B cell (primary cell): Measurements from ENCODE around the gene PDE4A.
A peak's percentile ranks its signal among the peaks of the same experiment; 100 is the strongest.

ENCODE experiments used
- CTCF ChIP-seq: fragments of 200-600 bp; IDR thresholded peaks from one replicate; pipeline ENCODE4 v1.8.0; 2022; ENCODE audit warnings: antibody characterized with exemption, mild to moderate bottlenecking
- EZH2 ChIP-seq: IDR thresholded peaks from 2 replicates; pipeline ENCODE4 v1.6.1; 2012; ENCODE audit warnings: borderline replicate concordance, low read depth, mild to moderate bottlenecking, moderate library complexity, low read length; ENCODE audit not compliant: insufficient read depth, poor library complexity, severe bottlenecking

DNA sequence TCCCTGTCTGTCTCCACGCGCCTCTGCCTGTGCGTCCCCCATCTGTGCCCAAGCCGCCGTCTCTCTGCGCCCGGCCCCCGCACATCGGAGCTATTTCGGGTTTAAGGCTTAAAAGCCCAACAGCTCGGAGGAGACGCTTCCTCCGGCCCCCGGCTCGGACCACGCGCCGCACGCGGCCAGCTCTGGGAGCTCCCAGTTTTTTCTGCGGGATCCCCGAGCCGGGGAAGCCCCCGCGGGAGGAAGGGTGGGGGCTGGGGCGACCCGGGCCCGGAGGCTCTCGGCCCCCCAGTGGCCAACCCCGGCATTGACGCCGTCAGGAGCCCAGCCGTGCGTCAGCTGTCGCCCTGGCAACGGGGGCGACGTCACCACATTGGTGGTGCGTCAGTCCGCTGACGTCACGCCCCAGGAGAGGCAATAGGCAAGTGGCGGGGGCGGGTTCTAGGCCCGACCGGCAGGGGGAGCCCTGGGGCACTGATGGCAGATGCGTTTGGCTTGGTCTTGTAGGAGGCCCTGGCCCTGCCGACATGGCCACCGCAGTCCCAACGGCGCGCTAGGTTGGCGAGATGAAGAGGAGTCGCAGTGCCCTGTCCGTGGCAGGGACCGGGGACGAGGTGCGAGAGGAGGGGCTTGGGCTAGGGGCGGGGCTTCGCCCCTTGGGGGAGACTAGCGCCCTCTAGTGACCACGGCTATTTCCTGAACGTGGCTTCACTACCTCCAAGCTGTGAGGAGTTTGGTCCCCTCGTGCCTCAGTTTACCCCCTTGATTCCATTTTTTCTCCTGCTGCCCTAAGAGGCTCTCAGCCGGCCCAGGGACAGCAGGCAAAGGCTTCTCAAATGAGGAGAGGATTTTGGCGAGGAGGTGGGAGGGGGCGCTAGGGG lies 3.7 kb upstream of the PDE4A start:
- TF ChIP-seq CTCF (peak; percentile 100), EZH2 (no peak)
